Lower leg skin (tissue), 3 donors: ENCODE measurements around the gene NOL11.

ENCODE experiments used
- CTCF ChIP-seq, 3 donors: fragments of 450-650 bp; IDR thresholded peaks; one replicate each; pipeline ENCODE4 v1.5.1; 2016; ENCODE audit warnings: antibody characterized with exemption in 3 of 3, mild to moderate bottlenecking in 3 of 3, moderate library complexity in 2 of 3
- POLR2A ChIP-seq, 2 donors: fragments of 450-650 bp; IDR thresholded peaks; one replicate each; pipeline ENCODE4 v1.6.1; 2016 to 2017; ENCODE audit warnings: antibody characterized with exemption in 2 of 2, mild to moderate bottlenecking in 1 of 2, moderate library complexity in 1 of 2

DNA sequence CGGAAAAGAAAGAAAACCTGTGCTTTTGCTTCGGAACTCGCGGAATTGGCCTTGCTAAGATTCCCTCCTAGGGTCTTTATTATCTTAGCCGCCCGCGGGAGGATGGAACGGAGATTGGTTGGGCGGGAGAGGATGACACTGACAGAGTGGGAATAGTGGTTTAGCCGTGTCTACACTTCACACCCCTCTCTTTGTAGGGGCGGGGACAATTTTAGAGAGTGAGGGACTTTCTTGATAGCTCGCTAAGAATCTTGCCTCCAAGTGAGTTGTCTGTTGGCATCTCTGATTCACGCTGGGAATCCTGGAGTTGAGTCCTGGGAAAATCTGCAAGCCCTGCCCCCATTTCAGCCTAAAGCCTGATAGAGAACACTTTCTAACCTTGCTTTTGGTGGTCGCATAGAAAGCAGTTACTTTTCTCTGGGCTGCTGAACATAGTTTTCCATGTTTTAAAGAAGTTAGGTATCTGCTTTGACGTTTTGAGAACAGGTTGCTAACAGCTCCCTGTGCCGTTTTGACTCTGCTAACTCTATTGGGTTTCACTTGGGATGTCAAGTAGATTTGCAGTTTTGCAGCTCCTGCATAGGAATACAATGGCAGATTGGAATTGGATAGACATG, 697 bp downstream of the NOL11 start:
- TF ChIP-seq POLR2A (IDR thresholded peaks at IDR 0.05) (no peak), CTCF (IDR thresholded peaks at IDR 0.05) (no peak)
